A673 (cell line): ENCODE data around the gene OR8H1.

ENCODE experiments used
- EZH2 ChIP-seq: fragments of 200-600 bp; sonication (generic); IDR thresholded peaks from 2 replicates; pipeline ENCODE4 v1.6.1; 2017; ENCODE audit warnings: borderline replicate concordance, low read depth, mild to moderate bottlenecking, mixed read lengths, antibody characterized with exemption, low read length; ENCODE audit not compliant: poor library complexity, severe bottlenecking
- TF ChIP-seq, protein P1 (sequence below): fragments of 300-800, 200-600 bp; sonication (generic); conservative IDR thresholded peaks from 2 replicates; pipeline ENCODE4 v1.5.1; 2017; ENCODE audit warnings: low read depth, mild to moderate bottlenecking, antibody characterized with exemption, low read length, moderate library complexity, mixed read lengths

DNA sequence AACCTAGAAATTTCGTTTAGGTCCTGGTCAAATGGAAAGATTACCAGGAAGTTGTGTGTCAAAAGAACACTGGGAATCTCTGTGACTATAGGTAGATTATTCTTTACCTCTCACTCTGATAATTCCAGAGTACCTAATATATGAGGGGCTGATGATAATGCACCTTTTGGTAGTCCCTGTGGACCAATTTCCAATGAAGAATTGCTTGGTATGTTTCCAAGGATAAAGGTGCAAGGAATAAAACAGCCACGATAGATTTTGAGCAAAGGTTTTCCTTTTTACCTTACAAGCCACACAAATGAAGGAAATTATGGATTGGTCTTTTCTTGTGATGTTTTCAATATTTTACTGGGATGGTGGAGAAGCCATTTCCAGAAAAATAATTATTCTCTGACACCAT, at the start of gene OR8H1:
- TF ChIP-seq, protein P1, sequence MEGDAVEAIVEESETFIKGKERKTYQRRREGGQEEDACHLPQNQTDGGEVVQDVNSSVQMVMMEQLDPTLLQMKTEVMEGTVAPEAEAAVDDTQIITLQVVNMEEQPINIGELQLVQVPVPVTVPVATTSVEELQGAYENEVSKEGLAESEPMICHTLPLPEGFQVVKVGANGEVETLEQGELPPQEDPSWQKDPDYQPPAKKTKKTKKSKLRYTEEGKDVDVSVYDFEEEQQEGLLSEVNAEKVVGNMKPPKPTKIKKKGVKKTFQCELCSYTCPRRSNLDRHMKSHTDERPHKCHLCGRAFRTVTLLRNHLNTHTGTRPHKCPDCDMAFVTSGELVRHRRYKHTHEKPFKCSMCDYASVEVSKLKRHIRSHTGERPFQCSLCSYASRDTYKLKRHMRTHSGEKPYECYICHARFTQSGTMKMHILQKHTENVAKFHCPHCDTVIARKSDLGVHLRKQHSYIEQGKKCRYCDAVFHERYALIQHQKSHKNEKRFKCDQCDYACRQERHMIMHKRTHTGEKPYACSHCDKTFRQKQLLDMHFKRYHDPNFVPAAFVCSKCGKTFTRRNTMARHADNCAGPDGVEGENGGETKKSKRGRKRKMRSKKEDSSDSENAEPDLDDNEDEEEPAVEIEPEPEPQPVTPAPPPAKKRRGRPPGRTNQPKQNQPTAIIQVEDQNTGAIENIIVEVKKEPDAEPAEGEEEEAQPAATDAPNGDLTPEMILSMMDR: no peak
- no peak for TF ChIP-seq EZH2
